HG03520 (cell line): ENCODE measurements around the gene RPL7L1.
A peak's percentile ranks its signal among the peaks of the same experiment; 100 is the strongest.

ENCODE experiments used
- ATAC-seq: cut with Tn5 transposase; IDR thresholded peaks from one replicate; pipeline ENCODE4 v1.9.1; 2021; ENCODE audit warnings: mild to moderate bottlenecking, moderate library complexity; ENCODE audit not compliant: unreplicated experiment

Gene RPL7L1

DNA sequence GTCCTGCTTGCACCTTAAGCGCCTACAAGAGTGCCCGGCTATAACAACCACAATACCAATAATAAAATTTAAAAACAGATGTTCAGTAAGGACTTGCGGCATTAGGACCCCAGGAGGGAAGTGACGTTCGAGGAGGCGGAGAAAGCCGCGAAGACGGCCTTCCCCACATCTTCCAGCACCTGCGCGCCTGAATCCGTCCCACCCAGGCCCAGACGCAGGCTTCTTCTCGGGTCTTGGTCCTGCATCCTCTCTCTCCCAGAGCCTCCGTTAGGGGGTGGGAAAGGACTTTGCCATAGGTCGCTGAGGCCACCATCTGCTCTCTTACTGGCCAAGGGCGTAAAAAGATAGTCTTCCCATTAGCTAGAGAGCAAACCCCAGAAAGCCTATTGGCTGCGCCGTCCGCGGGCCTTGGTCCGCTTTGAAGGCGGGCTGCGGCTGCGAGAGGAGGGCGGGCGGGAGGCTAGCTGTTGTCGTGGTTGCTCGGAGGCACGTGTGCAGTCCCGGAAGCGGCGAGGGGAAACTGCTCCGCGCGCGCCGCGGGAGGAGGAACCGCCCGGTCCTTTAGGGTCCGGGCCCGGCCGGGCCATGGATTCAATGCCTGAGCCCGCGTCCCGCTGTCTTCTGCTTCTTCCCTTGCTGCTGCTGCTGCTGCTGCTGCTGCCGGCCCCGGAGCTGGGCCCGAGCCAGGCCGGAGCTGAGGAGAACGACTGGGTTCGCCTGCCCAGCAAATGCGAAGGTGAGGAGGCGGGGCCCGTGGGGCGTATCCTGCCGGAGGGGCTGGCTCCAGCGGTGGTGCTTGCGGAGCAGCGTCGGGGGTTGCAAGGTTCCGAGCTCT is 49.8 kb downstream of the RPL7L1 start, which contains the start of gene CNPY3:
Gene CNPY3 (plus strand): TSS at position 495 of the 835 bp plus-strand sequence. CDS start 91 bp downstream, at position 586.
- ATAC-seq = peak; percentile 70

DNA sequence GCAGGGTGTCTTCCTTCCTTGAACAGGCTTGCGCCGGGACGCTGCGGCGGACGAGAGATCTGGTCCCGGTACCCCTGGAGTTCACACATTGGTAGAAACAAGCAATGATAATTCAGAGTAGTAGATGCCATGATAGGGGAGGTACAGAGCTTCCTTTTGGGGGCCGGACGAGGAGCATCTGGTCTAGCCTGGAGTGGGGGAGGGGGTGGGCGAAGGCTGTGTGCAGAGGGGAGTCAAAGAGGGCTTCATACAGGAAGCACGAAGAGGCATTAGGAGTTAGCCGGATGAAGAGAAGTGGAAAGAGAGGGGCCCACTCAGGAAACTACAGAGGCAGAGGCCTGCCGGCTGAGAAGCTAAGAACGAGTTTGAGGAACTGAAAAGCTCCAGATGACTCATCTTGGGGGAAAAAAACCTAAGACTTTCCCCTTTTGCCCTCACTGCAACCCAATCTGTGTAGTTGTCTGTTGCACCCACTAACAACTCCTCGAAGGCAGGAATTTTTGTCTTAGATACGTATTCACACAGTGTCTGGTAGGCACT is 50.5 kb downstream of the RPL7L1 start:
- peak; percentile 45 for ATAC-seq

DNA sequence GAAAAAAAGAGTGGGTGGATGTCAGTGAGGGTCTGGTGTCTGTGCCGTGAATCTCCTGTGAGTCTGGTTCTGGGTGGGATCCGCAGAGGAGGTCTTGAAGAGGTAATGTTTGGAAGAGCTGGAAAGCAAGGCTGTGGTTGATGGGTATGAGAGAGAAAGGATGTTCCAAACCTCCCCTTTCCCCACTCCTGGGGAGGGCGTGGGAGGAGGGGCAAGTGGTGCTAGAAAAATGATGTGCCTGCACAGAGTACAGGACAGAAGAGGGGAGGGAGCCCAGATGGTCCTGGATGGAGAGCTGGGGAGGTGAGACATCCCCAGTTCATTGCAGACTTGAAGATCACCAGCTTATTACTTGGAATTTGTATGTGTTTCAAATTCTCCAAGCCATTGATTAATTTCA is 53.0 kb downstream of the RPL7L1 start:
- no peak for ATAC-seq

DNA sequence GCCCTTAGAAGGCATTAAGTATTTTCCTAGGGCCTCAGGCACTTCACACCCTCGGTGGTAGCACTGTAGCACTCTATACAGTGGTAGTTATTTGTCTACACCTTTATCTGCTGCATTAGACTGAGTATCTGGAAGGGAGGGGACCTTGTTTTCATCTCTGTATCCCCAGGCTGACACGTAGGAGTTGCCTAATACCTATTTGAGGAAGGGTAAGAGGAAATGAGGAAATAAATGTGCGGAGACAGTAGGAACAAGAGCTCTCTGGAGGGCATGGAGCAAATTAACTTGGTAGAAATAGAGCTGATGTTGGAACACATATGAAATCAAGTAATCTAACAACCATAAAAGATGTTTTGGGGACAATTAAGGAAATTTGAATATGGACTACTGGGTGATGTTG is 53.8 kb downstream of the RPL7L1 start:
- ATAC-seq = no peak

DNA sequence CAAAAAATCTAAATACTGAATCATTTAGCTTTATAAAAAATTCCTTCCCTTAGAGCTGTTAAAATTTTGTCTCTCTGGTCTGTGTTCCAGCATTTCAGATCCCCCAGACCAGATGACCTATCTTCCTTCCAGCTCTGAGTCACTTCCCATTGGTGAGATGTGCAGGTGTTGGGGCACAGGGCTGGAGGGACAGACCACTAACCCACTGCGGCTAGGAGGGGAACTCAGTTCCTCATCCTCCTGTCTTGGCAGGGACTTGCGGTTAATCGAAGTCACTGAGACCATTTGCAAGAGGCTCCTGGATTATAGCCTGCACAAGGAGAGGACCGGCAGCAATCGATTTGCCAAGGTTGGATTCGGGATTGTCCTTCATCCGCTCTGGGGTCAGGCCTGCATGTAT is 55.9 kb downstream of the RPL7L1 start:
- no peak for ATAC-seq

DNA sequence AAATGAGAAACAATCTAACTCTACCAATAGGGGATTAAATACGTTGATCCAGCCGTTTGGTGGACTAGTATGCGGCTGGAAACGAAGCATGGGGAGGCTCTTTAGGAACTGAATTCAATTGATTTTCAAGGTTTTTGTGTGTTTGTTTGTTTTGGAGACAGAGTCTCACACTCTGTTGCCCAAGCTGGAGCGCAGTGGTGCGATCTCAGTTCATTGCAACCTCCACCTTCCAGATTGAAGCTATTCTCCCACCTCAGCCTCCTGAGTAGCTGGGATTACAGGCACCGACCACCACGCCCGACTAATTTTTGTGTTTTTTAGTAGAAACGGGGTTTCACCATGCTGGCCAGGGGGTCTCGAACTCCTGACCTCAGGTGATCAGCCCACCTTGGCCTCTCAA is 57.0 kb downstream of the RPL7L1 start:
- ATAC-seq = no peak

DNA sequence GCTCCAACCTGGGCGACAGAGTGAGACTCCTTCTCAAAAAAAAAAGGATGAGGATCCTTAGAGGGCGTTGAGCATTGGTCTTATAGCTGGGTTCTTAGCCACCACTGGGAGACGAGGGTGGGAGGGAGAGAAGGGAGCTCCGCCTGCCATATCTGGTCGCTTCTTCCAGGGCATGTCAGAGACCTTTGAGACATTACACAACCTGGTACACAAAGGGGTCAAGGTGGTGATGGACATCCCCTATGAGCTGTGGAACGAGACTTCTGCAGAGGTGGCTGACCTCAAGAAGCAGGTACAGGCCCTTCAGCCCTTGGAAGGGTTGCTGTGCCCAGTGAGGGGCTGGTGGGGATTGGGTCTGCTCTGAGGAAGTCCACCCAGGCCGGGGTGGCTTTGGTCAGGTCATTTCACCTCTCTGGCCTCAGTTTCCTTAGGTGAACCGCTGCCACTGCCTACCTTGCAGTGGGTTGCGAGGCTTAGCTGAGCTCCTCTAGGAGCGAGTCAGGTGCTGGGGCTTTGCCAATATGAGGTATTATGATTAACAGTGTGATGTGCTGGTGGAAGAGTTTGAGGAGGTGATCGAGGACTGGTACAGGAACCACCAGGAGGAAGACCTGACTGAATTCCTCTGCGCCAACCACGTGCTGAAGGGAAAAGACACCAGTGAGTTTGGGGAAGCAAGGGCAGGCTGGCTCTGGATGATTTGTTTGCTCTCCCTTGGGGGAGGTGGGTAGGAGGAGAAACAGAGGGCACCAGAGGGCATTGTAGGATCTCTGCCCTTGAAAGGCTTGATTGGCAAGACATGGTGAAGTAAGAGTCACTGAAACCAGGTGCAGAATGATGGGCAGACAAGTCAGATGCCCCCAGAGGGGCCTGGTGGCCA is 58.4 kb downstream of the RPL7L1 start:
- no peak for ATAC-seq

DNA sequence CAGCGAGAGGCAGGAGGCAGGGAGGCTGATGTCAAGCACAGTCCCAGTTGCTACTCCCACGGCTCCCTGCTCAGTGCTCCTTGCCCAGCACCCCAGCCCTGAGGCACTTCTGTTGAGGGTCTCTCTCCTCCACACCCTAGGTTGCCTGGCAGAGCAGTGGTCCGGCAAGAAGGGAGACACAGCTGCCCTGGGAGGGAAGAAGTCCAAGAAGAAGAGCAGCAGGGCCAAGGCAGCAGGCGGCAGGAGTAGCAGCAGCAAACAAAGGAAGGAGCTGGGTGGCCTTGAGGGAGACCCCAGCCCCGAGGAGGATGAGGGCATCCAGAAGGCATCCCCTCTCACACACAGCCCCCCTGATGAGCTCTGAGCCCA is 59.0 kb downstream of the RPL7L1 start:
- ATAC-seq = no peak

DNA sequence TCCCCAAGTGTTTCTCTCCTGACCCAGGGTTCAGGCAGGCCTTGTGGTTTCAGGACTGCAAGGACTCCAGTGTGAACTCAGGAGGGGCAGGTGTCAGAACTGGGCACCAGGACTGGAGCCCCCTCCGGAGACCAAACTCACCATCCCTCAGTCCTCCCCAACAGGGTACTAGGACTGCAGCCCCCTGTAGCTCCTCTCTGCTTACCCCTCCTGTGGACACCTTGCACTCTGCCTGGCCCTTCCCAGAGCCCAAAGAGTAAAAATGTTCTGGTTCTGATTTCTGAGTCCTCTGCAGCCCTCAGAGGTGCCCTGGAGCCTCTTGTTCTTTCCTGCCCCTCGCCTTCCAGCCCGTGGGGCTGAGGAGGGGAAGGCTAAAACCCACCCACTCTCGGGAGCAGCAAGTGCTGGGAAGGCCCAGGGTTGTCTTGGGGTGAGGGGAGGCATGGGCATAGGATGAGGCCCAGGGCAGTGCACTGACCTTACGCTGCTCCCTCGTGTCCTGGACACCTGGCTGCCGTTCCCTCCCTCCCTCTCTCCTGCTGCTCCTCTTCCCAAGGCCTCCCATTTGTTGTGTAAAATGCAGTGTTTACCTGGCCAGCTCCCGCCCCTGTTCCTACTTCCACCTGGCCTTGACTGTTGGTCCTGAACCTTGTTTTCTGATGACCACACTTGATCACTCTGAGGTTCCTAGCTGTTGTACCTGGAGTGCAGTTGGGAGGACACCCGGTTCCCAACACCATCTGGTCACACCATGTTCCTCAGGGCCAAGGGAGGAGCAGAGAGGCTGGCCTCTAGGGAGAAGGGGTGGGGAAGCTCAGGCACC is 59.8 kb downstream of the RPL7L1 start:
- no peak for ATAC-seq
